Smooth muscle cell (in vitro differentiated cells): ENCODE measurements around the gene TUBA4A. TPM values are rescaled to one million over a fixed set of nuclear protein-coding genes. Genes with fewer than 3 reads are reported as not detected.
A peak's percentile ranks its signal among the peaks of the same experiment; 100 is the strongest.

Experiments used
- DNase-seq: peaks from one replicate; lab custom pipeline; 2025; ENCODE audit not compliant: unreplicated experiment; lab: John Stamatoyannopoulos, UW
- H2AFZ ChIP-seq: fragments of 200-600 bp; sonication (generic); 2 replicates; pipeline ENCODE4 v1.6.0; 2016; ENCODE audit warnings: antibody characterized with exemption, low read depth, mild to moderate bottlenecking
- H3F3A ChIP-seq: fragments of 200-600 bp; sonication (generic); 2 replicates; pipeline ENCODE4 v1.6.0; 2017; ENCODE audit warnings: antibody characterized with exemption, low read depth
- H3K27ac ChIP-seq: fragments of 200-600 bp; sonication (generic); 2 replicates; pipeline ENCODE4 v1.5.1; 2016; ENCODE audit warnings: low read depth, mild to moderate bottlenecking
- H3K27me3 ChIP-seq: fragments of 200-600 bp; sonication (generic); 2 replicates; pipeline ENCODE4 v1.6.1; 2016; ENCODE audit warnings: low read depth, mild to moderate bottlenecking
- H3K36me3 ChIP-seq: fragments of 200-600 bp; sonication (generic); 2 replicates; pipeline ENCODE4 v1.5.1; 2016; ENCODE audit warnings: low read depth
- H3K4me1 ChIP-seq: fragments of 200-600 bp; sonication (generic); 2 replicates; pipeline ENCODE4 v1.5.1; 2016; ENCODE audit warnings: low read depth
- H3K4me2 ChIP-seq: fragments of 200-600 bp; sonication (generic); 2 replicates; pipeline ENCODE4 v1.6.0; 2016; ENCODE audit warnings: mild to moderate bottlenecking
- H3K4me3 ChIP-seq: fragments of 200-600 bp; sonication (generic); 2 replicates; pipeline ENCODE4 v1.5.1; 2016; ENCODE audit warnings: mild to moderate bottlenecking
- H3K79me2 ChIP-seq: fragments of 200-600 bp; sonication (generic); 2 replicates; pipeline ENCODE4 v1.6.0; 2016; ENCODE audit warnings: low read depth, mild to moderate bottlenecking
- H3K9ac ChIP-seq: fragments of 200-600 bp; sonication (generic); 2 replicates; pipeline ENCODE4 v1.6.0; 2016; ENCODE audit warnings: low read depth
- H3K9me3 ChIP-seq: fragments of 200-600 bp; sonication (generic); replicated peaks from 2 replicates; pipeline ENCODE4 v1.5.1; 2016; ENCODE audit warnings: low read depth
- H4K20me1 ChIP-seq: fragments of 200-600 bp; sonication (generic); 2 replicates; pipeline ENCODE4 v1.6.0; 2016; ENCODE audit warnings: low read depth
- WGBS: methylation state at CpG from one replicate; pipeline ENCODE4 v1.1.7; 2016; ENCODE audit warnings: low lambda C conversion rate; 5-methylcytosine and 5-hydroxymethylcytosine counted together
- polyA plus RNA-seq: library from polyadenylated mRNA; unstranded; fragments of >200 nt; fragmentation: Nextera tagmentation; extraction: Ambion mirVana; gene quantifications from 2 replicates; pipeline ENCODE4 v1.2.1, GENCODE V29; 2016
- total RNA-seq: library from RNA; depleted of rRNA; stranded (reverse); fragments of >200 nt; gene quantifications from 2 replicates; pipeline ENCODE4 v1.2.3, GENCODE V29; 2014
- TF ChIP-seq, protein P1 (sequence below): fragments of 200-600 bp; sonication (generic); IDR thresholded peaks from 2 replicates; pipeline ENCODE4 v1.5.1; 2017; ENCODE audit warnings: borderline replicate concordance, mild to moderate bottlenecking, antibody characterized with exemption; ENCODE audit not compliant: insufficient read depth, poor library complexity, severe bottlenecking

The TUBA4A gene
- total and polyA plus RNA-seq, 2 experiments from 2014 or later, result 29.4 to 53.2 TPM

DNA sequence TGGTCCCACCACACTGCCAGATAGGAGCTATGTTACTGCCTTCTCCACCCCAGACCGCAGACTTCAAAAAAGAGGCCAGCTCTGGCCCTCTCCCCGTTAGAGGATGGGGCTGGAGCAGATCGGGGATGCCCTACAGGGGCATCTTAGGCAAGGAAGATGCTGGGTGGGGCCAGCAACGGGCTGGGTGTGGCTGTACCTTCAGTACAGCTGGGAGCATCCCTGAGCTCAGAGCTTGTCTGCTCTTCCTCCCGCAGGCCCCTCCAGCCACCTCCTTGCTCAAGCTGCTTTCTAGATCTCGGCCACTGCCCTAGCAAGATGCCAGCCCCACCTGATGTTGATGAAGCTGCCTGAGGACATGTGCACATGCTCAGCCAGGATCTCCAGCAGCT, 45.6 kb upstream of the TUBA4A start:
- Histone ChIP-seq H3K36me3 (no peaks in the 10 kb centered on the region), H3K4me3 (no peak overlapping the region), H3K9me3 (no peaks in the 10 kb centered on the region), H3K27ac (no peak overlapping the region), H2AFZ (no peak overlapping the region), H3K79me2 (no peaks in the 10 kb centered on the region), H3F3A (no peaks in the 10 kb centered on the region), H3K4me2 (no peak overlapping the region), H4K20me1 (no peaks in the 10 kb centered on the region), H3K27me3 (no peaks in the 10 kb centered on the region), H3K9ac (no peak overlapping the region), H3K4me1 (no peaks in the 10 kb centered on the region)
- TF ChIP-seq, protein P1, sequence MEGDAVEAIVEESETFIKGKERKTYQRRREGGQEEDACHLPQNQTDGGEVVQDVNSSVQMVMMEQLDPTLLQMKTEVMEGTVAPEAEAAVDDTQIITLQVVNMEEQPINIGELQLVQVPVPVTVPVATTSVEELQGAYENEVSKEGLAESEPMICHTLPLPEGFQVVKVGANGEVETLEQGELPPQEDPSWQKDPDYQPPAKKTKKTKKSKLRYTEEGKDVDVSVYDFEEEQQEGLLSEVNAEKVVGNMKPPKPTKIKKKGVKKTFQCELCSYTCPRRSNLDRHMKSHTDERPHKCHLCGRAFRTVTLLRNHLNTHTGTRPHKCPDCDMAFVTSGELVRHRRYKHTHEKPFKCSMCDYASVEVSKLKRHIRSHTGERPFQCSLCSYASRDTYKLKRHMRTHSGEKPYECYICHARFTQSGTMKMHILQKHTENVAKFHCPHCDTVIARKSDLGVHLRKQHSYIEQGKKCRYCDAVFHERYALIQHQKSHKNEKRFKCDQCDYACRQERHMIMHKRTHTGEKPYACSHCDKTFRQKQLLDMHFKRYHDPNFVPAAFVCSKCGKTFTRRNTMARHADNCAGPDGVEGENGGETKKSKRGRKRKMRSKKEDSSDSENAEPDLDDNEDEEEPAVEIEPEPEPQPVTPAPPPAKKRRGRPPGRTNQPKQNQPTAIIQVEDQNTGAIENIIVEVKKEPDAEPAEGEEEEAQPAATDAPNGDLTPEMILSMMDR, result no peak
- no peak for DNase-seq
- WGBS, result 90% methylated on average over 6 of the region's 6 CpGs

GRCh38 chr2:219298759-219299371, 45.1 kb upstream of the TUBA4A start:
- WGBS, result 29% methylated on average over 15 of the region's 15 CpGs
- Histone ChIP-seq H3K27ac (no peak overlapping the region), H3K9me3 (no peaks in the 10 kb centered on the region), H3K79me2 (no peaks in the 10 kb centered on the region), H3K4me1 (no peaks in the 10 kb centered on the region), H3K4me3 (no peak overlapping the region), H3K27me3 (no peaks in the 10 kb centered on the region), H4K20me1 (no peaks in the 10 kb centered on the region), H3K4me2 (peak overlapping the region; percentile 23), H3K9ac (no peak overlapping the region), H3F3A (no peaks in the 10 kb centered on the region), H2AFZ (no peak overlapping the region), H3K36me3 (no peaks in the 10 kb centered on the region)
- TF ChIP-seq, protein P1, result peak; percentile 91
- DNase-seq, result peak; percentile 76

- no peaks in the 10 kb centered on the region for H3F3A ChIP-seq
- no peaks in the 10 kb centered on the region for H3K4me1 ChIP-seq
- H4K20me1 ChIP-seq, result no peaks in the 10 kb centered on the region
- H3K27me3 ChIP-seq, result no peaks in the 10 kb centered on the region
- H3K9ac ChIP-seq, result no peak overlapping the region
- H3K4me2 ChIP-seq, result no peak overlapping the region
- H2AFZ ChIP-seq, result no peak overlapping the region
- no peak overlapping the region for H3K27ac ChIP-seq
- H3K36me3 ChIP-seq, result no peaks in the 10 kb centered on the region
- DNase-seq, result no peak
- H3K9me3 ChIP-seq, result no peaks in the 10 kb centered on the region
- no peaks in the 10 kb centered on the region for H3K79me2 ChIP-seq
- TF ChIP-seq, protein P1, result peak; percentile 29
- WGBS, result 89% methylated on average over 14 of the region's 14 CpGs
- H3K4me3 ChIP-seq, result no peak overlapping the region
Observed at GRCh38 chr2:219297766-219298456, 44.2 kb upstream of the TUBA4A start.
